ENCODE measurements around the gene ALG9. TPM values are rescaled to one million over a fixed set of nuclear protein-coding genes. Genes with fewer than 3 reads are reported as not detected.
"Not testable (repeated sequence)": the region's sequence is repeated elsewhere in the genome, so short reads cannot be mapped to it uniquely, and the experiment has no call there.

ALG9 gene
- polyA plus RNA-seq, 1 donor: 26.5 TPM

DNA sequence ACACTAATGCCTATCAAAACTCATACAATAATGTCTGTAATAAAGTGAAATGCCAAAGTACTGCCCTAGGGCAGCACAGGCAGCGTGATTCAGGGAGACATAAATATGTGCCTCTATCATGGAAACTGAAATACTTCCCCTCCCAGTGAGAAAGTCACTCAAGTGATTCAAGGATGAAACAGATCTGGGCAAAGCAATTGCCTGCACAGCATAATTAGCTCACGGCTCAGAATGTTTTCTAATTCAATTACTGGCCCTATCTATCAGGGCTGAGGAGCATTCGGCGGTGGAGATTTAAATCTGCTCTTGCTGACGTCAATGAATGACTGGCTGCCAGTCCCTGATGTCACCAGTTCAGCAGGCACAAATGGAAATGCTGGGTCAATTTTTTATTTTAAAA is 77.5 kb downstream of the ALG9 start:
- no peak for DNase-seq

DNA sequence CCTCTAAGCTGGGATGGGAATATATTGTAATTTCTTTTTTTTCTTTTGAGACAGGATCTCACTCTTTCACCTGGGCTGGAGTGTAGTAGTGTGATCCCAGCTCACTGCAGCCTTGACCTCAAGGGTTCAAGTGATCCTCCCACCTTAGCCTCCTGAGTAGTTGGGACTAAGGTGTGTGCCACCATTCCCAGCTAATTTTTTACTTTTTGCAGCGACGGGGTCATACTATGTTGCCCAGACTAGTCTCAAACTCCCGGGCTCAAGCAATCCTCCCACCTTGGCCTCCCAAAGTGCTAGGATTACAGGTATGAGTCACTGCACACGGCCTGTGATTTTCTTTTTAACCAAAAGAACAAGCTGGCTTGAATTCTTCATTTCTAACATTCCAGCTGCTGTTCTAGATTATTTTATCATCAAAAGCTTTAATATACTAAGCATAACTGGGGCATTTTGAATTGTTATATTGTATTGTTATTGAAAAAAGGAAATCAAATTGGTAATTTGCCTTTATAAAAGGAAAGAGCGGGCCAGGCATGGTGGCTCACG is 78.4 kb downstream of the ALG9 start:
- no peak for DNase-seq

DNA sequence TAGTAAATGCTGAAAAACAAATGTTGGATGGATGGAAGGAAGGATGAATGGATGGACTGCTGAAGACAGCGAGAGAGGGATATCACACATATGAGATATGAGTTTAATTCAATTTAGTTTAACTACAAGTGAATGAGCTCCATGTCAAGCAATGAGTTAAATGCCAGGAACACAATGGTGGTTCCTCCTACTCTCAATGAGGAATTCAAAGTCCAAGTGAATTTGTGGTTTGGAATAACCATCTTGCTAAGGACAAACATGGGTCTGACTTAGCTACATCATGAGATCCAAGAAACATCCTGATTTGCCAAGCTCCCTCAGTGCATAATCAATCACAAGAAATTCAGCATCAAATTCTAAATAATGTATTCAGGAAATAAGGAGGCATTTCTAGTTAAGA is 79.1 kb downstream of the ALG9 start:
- no peak for DNase-seq

DNA sequence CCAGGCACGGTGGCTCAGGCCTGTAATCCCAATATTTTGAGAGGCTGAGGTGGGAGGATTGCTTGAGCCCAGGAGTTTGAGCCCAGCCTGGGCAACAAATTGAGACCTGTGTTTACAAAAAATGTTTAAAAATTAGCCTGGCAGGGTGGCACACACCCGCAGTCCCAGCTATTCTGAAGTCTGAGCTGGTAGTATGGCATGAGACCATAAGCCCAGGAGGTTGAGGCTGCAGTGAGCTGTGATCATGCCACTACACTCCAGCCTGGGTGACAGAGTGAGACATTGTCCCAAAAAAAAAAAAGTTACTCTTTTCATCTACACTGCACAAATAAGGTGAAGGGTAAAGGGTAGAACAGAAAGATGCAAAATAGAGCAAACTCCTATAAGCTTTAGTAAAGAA is 82.9 kb downstream of the ALG9 start:
- no peak for DNase-seq

DNA sequence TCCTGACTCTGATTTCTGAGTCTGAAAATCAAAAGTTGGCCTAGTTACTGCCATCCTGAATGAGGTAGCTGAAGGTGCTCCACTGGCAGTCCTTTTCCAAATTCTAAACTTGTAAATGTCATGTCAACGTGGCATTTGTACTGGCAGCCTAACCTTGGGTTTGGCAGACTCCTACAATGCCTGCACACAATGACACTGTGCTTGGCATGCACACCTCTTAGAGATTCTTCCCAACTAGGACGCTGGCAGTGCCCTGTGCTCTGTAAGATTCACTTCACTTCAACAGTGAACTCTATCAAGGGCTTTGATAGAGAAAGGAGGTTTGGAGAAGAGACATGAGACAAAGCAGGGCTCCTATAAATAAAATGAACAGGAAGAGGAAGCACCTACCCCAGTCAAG is 83.3 kb downstream of the ALG9 start:
- no peak for DNase-seq

DNA sequence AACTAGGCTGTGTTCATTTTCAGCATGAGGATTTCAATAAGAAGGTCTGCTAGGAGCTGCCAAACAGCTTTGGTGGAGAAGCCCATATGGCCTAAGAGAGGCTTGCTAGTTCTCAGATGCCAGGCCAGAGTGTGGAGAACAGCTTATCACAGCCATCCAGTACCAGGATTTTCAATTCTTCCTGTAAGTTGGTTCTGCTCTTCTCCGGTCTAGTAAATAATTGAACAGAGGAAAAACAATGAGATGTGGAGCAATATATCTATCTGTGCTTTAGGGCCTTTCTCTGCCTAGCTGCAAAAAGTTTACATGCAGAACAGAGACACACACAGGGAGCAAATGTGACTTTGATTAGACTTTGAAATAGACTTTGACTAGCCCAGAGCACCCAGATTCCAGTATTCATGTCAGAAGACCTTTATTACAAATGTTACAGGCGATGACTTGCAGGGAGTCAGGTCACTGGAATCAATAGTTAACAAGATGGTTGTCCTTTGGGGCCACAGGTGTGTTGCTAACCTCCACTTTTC is 85.4 kb downstream of the ALG9 start:
- DNase-seq: no peak

DNA sequence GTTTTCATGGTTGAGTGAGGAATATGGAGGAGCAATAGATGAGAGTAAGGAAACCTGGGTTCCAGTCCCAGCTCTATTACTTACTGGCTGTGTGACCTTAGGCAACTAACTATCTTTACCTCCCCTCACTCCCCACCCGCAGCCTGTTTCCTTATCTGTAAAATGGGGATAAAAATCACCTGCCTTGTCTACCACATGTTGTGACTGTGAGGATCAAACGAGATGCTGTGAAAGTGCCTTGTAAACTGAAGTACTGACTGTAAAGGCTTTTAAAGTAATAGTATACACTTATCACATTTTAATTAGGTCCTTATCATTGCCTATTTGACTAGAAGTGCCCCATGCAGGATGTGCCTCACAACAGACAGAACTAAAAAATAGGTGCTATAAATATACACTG is 86.3 kb downstream of the ALG9 start:
- DNase-seq: no peak

DNA sequence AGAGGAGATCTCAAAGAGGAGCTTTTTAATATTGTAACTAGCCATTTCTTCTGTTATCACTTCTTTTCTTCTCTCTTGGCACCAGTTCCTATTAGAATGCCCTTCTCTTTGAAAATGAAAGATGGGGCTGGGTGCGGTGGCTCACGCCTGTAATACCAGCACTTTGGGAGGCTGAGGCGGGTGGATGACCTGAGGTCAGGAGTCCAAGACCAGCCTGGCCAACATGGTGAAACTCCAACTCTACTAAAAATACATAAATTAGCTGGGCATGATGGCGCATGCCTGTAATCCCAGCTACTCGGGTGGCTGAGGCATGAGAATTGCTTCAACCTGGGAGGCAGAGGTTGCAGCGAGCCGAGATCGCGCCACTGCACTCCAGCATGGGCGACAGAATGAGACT is 87.1 kb downstream of the ALG9 start:
- not testable (repeated sequence) for DNase-seq

DNA sequence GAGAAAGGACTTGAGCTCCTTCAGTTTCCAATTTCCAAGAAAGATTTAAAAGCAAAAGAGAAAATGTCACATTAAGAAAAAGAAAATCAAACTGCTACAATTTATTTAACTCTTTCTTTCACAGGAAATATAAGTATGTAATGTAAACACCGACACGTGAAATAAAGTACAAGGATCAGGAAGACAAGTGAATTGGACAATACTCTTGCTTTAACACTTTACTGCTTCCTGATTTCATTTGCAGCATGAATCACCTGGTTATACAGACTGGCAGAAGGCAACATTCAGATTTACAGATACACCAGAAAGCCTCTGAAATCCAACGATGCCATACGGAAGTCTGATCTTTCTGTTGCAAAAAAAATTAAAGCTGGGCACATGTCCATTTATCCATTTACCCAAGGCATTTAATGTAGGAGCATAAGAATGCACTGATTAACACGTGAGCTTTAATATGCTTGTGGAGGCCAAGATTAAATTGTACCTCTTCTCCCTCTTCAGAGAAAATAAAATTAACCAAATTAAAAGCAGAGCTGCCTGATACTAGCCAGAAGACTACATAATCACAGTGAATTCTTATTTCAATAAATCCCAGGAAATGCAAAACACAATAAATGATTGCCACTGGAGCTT is 89.2 kb downstream of the ALG9 start:
- no peak for DNase-seq

DNA sequence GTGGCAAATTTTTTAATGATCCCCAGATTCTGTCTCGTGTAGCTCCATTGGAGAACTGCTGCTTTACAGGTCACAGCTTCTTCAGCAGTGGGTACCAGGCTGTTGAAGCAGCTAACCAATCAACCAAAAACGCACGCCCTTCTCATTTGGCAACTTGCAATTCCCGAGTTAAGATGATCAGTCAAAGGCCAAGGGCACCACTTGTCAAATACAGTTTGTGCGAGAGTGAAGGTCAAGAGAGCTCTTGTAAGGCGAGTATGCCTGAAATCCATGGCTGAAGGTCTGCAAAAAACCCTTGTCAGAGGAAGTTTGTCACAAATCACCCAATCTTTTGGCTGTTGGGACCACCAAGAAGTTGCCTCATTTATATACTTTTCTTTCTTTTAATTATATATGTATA is 92.3 kb downstream of the ALG9 start:
- DNase-seq: no peak

DNA sequence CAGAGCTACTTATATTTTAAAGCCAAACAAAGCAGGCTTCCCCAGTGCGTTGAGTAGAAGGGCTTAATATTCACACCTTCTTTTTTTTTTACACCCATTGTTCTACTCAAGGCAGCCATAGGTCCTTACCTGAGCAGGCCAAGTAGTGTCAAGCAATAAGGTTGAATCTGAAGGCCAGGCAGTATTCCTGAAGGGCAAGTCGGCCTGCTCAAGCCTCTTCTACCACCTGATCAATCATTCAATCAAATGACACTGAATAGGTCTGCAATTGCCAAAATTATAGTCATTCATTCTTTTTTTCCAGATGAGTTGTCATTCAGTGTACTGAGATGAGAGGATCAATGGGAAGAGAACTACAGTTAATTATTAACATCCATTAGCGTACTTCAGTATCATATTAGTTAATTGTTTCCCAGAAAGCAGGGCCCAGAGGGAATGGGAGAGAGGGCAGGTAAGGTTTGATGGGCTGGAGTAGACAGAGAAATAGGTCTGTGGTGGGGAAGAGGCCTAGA is 93.3 kb downstream of the ALG9 start:
- DNase-seq: no peak

DNA sequence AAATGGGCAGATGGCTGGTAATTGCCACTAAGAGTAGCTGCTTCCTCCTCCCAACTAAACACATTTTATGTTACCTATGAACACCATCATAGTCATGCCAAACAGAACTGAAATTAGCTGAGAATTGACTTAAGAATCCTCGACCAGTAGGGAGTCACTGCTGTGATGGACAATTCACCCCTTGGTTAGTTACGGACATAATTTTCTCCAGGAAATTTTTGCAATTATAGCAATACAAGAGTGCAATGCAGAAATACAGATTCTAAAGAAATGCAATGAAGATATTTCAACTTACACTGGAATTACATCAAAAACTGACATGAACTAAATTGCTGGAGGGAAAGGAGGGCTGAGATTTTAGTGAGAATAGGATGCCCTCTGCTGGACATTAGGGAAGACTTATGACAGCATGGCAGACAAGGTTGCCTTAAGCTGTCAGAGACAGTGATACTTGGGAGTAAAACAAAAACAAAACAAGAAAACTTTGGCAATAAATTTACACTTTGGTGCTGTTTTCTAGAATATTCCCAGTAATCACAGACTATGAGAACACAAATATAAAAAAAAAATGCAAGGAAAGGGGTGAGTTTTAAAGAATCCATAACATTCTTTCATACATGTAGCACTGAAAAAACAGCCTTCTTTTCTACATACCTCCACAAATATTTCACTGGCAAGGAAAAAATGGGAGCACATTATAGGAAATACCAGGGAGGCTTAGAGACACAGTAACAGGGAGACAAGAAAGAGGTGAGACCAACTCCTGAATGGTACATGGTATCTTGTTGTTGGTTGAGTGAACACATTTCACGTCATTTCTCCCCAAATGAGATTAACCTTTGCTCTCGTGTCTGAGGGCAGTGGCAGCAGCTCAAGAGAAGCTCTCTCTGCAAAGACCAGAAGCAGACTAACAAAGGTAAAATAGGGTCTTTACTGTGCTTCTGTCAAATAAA is 94.0 kb downstream of the ALG9 start:
- DNase-seq: peak; percentile 76

DNA sequence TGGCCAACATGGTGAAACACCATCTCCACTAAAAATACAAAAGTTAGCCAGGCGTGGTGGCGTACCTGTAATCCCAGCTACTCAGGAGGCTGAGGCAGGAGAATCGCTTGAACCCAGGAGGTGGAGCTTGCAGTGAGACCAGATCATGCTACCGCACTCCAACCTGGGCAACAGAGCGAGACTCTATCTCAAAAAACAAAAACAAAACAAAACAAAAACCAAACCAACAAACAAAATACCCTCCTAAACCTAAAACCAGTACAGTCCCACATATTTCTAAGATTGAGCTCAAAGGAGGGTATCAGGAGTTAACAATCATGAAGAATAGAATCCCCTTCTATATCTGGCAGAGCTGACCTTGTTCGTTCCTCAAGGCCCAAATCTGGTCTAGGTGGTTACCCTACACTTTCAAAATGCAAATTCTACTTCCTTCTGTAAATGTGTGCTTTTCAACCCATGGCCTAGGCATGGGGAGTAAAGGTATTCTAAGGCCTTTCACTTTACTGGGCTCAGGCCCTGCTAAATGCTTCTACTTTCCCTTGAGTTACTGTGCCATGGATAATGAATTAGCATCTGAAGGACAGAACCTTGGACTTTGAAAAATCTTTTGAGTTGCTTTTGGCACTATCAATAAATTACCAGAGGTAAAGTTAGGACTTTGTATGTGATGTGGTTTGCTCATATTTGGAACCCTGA is 94.8 kb downstream of the ALG9 start:
- DNase-seq: no peak

DNA sequence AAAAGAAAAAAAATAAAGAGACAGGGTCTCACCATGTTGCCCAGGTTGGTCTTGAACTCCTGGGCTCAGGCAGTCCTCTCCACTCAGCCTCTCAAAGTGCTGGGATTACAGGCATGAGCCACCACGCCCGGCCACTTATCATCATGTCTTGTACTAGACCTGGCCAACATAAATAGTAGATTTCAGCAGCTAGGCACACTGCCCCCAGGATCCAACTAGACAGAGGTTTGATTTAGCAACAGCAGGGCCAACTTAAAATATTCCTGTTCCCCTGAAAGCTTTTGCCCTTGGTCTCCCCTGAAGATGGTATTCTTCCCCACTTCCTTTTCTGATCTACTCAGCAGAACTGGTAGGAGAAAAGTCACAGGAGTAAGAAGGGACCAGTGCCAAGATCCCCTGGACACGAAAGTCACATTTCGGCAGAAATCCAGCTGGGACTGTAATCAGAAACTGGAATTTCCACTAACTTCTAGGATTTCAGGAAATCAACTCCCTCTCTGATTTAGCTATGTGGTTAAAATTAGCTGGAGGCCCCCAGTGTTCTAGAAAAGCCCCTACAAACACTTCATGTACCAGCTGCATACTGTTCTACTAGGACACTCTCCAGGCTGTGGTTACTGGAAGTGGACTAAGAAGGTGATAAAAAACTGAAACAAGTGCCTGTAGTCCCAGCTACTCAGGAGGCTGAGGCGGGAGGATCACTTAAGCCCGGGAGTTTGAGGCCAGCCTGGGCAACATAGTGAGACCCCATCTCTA is 96.2 kb downstream of the ALG9 start:
- peak; percentile 54 for DNase-seq

DNA sequence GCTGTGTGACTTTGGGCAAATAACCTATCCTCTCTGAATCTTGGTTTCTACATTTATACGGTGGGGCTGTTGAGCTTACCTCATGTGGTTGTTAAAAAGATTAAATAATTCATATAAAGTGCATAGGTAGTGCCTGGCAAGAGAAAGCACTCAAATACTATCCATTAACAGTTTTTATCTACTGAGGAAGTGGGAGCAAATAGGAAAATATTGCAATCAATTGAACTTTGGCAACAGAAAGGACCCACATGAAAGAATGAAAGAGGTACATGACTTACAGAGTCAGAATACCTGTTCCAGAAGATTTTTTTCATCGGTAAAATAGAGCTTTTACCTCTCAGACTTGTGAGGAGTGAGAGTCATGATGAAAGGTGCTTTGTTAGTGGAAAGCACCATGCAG is 98.8 kb downstream of the ALG9 start:
- DNase-seq: no peak

DNA sequence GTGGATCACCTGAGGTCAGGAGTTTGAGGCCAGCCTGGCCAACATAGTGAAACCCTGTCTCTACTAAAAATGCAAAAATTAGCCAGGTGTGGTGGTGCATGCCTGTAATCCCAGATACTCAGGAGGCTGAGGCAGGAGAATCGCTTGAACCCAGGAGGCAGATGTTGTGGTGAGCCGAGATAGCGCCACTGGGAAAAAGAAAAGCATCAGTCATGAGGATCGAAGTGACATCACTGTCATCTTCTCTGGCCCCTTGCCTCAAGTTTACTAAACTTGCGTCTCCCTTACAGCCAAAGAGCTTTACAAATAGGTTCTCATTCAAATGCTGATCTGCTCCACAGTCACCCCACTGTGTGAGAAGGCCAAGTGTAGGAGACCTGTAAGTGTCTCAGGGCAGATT is 100.2 kb downstream of the ALG9 start:
- DNase-seq: not testable (repeated sequence)

DNA sequence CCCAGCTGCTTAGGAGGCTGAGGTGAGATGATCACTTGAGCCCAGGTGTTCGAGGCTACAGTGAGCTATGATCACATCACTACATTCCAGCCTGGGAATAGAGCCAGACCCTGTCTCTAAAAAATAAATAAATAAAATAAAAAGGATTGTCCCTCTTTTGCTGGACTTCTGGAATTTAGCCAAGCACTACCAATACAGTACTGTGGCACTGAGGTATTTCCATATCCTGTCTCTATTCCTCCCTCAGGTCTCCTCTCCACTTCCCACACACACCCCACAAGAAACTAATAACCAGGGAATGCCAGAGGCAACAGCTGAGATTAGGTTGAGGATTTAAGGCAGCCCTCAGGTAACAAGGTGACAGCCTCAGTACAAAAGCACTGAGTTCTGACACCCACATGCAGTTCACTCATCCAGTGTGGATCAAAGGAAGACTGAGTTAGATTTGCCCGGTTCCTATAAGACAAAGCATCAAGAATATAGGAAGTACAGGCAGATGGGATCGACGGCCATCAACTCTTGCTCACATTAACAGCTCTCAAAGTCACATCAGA is 100.7 kb downstream of the ALG9 start:
- DNase-seq: no peak

DNA sequence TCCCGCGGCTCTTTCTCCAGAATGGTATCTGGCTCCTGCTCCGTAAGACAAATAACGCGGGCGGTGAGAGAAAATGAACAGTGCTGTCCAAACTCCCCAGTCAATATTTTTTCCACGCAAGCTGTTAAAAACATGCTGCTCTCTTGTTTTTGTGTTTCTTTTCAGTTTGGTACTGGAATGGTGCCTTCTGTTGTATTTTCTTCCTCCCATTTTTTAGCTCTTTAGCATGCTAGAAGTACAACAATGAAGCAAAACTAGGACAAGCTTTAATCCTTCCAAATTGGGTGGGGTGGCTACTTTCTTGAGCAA is 104.6 kb downstream of the ALG9 start:
- no peak for DNase-seq

DNA sequence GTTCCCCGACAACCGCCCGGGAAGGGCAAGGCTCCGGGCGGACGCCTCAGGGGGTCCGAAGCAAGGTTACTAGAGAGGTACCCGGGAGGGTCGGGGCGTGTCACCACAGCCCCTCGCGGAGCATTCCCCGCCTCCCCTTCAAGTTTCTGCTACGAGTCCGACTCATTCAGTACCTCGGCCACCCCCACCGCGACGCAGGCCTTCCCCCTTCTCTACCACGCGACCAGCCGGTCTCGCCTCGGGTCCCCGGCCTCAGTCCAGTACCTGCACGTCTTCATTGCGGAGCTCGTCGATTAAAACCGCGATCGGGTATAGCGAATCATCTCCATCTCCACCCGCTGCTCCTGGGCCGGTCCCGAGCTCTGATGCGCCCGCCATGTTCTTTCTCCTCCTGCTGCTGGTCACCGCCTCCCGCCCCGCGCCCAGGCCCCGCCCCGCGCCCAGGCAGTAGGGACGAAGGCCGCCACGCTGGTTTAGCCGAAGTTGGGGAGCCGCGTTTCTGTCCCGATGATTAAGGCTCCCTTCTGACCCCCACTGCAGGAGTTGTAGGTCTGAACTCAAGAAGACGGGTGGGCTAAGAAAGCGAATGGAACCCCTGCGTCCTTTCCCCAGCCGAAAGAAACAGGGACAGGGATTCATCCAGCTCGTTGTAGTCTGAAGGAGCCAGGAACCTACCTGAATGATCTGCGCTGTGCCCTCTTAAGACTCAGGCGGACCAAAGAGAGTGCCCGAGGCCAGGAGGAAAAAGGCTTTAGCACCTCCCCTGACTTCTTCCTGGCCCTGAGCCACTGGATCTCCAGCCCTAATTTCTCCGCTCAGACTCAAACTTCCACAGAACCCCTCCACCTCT is 105.2 kb downstream of the ALG9 start, which contains the start of gene PPP2R1B:
Gene PPP2R1B (minus strand): TSS at position 406 of the 850 bp plus-strand sequence. CDS start 28 bp downstream, at position 378.
- peak; percentile 80 for DNase-seq

DNA sequence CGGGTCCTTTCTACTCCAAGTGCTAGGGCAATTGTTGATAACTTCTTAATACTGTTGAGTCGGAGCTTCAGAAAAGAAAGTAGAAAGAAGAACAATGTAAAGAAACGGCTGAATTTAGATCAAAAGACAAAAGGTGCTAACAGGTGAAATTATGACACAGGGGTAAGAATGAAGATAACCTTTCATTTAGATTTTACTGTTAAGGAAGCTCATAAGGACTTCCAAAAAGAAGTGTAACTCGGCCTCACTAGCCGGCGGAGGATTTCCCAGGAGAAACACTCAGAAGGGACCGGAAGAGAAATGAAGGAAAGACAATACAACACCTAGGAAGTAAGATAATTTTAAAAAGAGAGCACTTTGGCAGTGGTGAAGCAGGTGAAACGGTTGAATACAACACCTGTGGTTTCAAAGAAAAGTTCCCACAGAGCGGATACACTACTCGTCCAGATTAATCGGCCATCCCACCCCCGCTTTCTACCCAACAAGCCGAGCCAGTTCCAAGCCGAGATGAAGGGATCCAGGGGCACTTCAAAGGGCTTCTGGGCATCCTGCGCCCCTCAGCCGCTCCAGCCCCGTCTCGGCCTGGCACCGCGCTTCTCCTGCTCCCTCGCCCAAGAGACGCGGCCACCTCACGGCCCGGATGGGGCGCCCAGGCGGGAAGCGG is 105.9 kb downstream of the ALG9 start:
- peak; percentile 29 for DNase-seq
